ENCODE measurements around the gene RASGRF2.

RASGRF2 gene

GRCh38 chr5:81125959-81126358, 165.8 kb downstream of the RASGRF2 start:
- no peak overlapping the region for H3K4me2 ChIP-seq
- no peaks in the 10 kb centered on the region for H3K27me3 ChIP-seq
- no peaks in the 10 kb centered on the region for H4K20me1 ChIP-seq
- no peak overlapping the region for H3K4me3 ChIP-seq
- no peak overlapping the region for H3K9ac ChIP-seq
- H3K27ac ChIP-seq, result no peak overlapping the region
- H3K4me1 ChIP-seq, result no peaks in the 10 kb centered on the region
- no peaks in the 10 kb centered on the region for H3K9me3 ChIP-seq
- TF ChIP-seq Cebpa-rat (IDR thresholded peaks at IDR 0.05), result no peak
- H3K36me3 ChIP-seq, result no peaks in the 10 kb centered on the region

DNA sequence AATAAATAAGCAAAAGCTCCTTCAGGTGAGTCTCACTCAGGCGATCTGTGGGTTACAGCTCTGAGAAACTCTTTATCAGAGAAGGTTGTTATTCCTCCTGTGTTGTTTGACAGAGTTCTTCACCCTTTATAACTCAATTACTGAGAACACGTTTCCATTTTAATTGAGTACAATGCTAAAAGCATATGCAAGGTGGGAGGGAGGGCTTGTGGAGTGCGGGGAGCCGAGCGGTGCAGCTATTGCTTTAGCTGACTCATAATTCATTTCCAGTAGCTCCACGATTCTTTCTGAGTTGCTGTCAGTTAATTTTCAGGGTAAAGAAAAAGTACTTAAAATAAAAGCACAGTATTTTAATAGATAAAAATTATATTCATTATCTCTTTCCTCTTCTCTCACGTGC, 168.3 kb downstream of the RASGRF2 start:
- TF ChIP-seq Cebpa-rat (IDR thresholded peaks at IDR 0.05), result no peak
- Histone ChIP-seq H3K36me3 (no peaks in the 10 kb centered on the region), H3K9ac (no peak overlapping the region)

DNA sequence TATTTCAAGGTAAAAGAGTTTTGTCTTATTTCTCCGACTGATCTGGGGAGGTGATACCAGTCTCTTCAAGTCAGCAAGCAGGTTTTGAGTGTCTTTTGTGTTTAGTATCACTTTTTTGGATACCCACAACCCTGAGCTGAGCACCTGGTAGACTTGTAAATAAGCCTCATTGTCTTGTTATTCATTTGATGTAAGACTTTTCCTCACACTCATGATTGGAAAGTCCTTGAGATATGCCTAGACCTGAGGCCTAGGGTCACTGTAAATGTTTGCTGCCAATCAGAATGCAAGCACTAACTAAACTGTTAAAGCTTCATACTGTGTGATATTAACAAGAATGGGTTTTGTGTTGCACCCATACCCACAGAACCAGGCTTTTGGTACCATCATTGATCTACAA, 172.2 kb downstream of the RASGRF2 start:
- no peak for TF ChIP-seq Cebpa-rat (IDR thresholded peaks at IDR 0.05)
- no peaks in the 10 kb centered on the region for H3K9me3 ChIP-seq
- H4K20me1 ChIP-seq, result no peaks in the 10 kb centered on the region
- no peaks in the 10 kb centered on the region for H3K36me3 ChIP-seq
- no peak overlapping the region for H3K4me3 ChIP-seq
- H3K27me3 ChIP-seq, result no peaks in the 10 kb centered on the region
- H3K9ac ChIP-seq, result no peak overlapping the region
- H3K27ac ChIP-seq, result no peak overlapping the region
- no peaks in the 10 kb centered on the region for H3K4me1 ChIP-seq
- H3K4me2 ChIP-seq, result no peak overlapping the region

More for the DNA sequence above, 168.3 kb downstream of the RASGRF2 start:
- H3K27ac ChIP-seq, result no peak overlapping the region
- H3K4me1 ChIP-seq, result no peaks in the 10 kb centered on the region
- no peaks in the 10 kb centered on the region for H3K9me3 ChIP-seq
- no peaks in the 10 kb centered on the region for H4K20me1 ChIP-seq
- no peak overlapping the region for H3K4me2 ChIP-seq
- no peak overlapping the region for H3K4me3 ChIP-seq
- H3K27me3 ChIP-seq, result no peaks in the 10 kb centered on the region

GRCh38 chr5:81134066-81134465, 173.9 kb downstream of the RASGRF2 start:
- Histone ChIP-seq H3K4me3 (no peak overlapping the region), H3K36me3 (no peaks in the 10 kb centered on the region), H3K4me2 (no peak overlapping the region), H3K27ac (no peak overlapping the region), H3K9me3 (no peaks in the 10 kb centered on the region), H3K4me1 (no peaks in the 10 kb centered on the region), H3K27me3 (no peaks in the 10 kb centered on the region), H3K9ac (no peak overlapping the region), H4K20me1 (no peaks in the 10 kb centered on the region)
- TF ChIP-seq Cebpa-rat (IDR thresholded peaks at IDR 0.05), result no peak

DNA sequence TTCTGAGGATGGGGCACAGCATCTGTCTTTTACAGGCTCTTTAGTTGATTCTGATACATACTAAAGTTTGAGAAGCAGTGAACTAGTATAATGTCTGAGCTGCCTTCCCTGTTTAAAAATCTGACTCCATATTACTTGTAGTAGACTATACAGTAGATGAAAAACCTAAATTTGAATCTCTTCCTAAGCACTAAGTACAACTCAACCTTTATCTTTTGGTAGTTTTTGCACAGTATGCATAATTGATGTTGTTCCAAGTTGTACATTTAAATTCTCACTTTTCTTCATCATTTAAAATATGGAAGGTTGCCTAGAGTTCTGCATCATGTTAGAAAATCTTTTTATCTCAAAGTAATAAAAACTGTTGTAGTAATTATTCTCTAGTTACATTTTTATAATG, 174.4 kb downstream of the RASGRF2 start:
- TF ChIP-seq Cebpa-rat (IDR thresholded peaks at IDR 0.05), result no peak
- H3K4me1 ChIP-seq, result no peaks in the 10 kb centered on the region
- no peak overlapping the region for H3K4me2 ChIP-seq
- H3K27me3 ChIP-seq, result no peaks in the 10 kb centered on the region
- no peaks in the 10 kb centered on the region for H3K36me3 ChIP-seq
- no peak overlapping the region for H3K27ac ChIP-seq
- H4K20me1 ChIP-seq, result no peaks in the 10 kb centered on the region
- no peak overlapping the region for H3K4me3 ChIP-seq
- no peaks in the 10 kb centered on the region for H3K9me3 ChIP-seq
- H3K9ac ChIP-seq, result no peak overlapping the region

- Histone ChIP-seq H3K9me3 (no peaks in the 10 kb centered on the region), H4K20me1 (no peaks in the 10 kb centered on the region), H3K4me3 (no peak overlapping the region), H3K36me3 (no peaks in the 10 kb centered on the region), H3K4me2 (no peak overlapping the region), H3K27ac (no peak overlapping the region), H3K9ac (no peak overlapping the region), H3K27me3 (no peaks in the 10 kb centered on the region), H3K4me1 (no peaks in the 10 kb centered on the region)
- TF ChIP-seq Cebpa-rat (IDR thresholded peaks at IDR 0.05), result no peak
Measured at GRCh38 chr5:81136557-81136956, 176.4 kb downstream of the RASGRF2 start.

DNA sequence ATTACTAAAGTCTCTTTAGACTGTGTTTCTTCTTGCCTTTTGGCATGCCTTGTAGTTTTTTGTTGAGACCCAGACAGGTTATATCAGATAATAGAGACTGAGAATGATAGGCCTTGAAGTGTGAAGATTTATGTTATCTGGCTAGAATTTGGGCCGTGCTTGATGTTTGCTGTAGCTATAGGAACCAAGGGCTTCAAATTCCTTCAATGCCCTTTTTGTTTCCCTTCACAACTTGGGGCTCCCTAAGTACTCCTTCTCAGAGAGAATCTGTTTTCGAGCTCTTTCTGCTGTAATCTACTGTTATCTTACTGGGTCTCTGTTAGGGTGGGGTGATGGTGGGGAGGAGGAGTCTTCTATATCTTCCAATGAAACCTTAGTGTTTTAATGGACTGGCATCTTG, 177.7 kb downstream of the RASGRF2 start:
- Histone ChIP-seq H4K20me1 (no peaks in the 10 kb centered on the region), H3K27ac (no peak overlapping the region), H3K27me3 (no peaks in the 10 kb centered on the region), H3K4me2 (no peak overlapping the region), H3K36me3 (no peaks in the 10 kb centered on the region), H3K4me1 (no peaks in the 10 kb centered on the region), H3K9me3 (no peaks in the 10 kb centered on the region), H3K9ac (no peak overlapping the region), H3K4me3 (no peak overlapping the region)
- TF ChIP-seq Cebpa-rat (IDR thresholded peaks at IDR 0.05), result no peak

- Histone ChIP-seq H3K9me3 (no peaks in the 10 kb centered on the region), H3K4me3 (no peak overlapping the region), H4K20me1 (no peaks in the 10 kb centered on the region), H3K36me3 (no peaks in the 10 kb centered on the region), H3K9ac (no peak overlapping the region), H3K4me2 (no peak overlapping the region), H3K4me1 (no peaks in the 10 kb centered on the region), H3K27ac (no peak overlapping the region), H3K27me3 (no peaks in the 10 kb centered on the region)
- no peak for TF ChIP-seq Cebpa-rat (IDR thresholded peaks at IDR 0.05)
Measured at GRCh38 chr5:81140441-81140840, 180.3 kb downstream of the RASGRF2 start.

DNA sequence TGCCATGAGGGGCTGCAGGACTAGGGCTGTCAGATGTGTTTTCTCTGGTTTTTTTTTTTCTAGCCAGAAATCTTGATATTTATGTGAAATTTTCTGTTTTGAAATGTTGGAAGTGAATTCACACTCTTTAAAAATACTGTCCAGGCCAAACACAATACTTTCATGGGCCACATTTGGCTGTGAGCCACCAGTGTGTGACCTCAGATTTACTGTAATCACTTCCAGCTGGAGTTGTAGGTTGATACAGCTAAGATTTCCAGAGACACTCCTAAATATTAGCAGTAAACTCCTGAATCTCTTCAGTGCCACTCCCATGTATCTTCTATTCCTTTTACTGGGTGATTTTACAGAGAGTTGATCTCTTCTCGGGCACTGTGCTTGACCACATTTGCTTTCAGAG, 180.8 kb downstream of the RASGRF2 start:
- H3K4me3 ChIP-seq, result no peak overlapping the region
- H3K27ac ChIP-seq, result no peak overlapping the region
- H3K27me3 ChIP-seq, result no peaks in the 10 kb centered on the region

DNA sequence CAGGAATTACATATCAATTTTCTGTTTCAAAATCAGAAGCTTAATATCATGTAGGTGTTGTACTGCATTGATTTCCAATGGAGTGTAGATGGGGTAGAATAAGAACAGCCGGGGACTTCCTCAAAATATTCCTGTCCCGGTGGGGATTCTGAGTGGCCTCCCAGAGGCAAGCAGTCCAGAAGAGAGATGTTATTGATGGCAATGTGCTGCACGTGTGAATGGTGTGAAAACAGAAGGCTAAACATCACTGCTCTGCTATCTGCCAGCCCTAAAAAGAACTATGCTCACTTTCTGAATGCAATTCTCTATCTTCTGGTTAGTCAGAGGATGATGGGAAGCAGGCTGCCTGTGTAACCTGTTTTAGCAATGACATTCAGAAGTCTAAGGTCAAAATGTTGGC, 181.9 kb downstream of the RASGRF2 start:
- no peak overlapping the region for H3K9ac ChIP-seq
- H3K36me3 ChIP-seq, result no peaks in the 10 kb centered on the region
- no peaks in the 10 kb centered on the region for H3K9me3 ChIP-seq
- no peaks in the 10 kb centered on the region for H3K4me1 ChIP-seq
- H3K4me2 ChIP-seq, result no peak overlapping the region
- no peak for TF ChIP-seq Cebpa-rat (IDR thresholded peaks at IDR 0.05)
- H3K27me3 ChIP-seq, result no peaks in the 10 kb centered on the region
- no peaks in the 10 kb centered on the region for H4K20me1 ChIP-seq
- H3K27ac ChIP-seq, result no peak overlapping the region
- no peak overlapping the region for H3K4me3 ChIP-seq

More for the DNA sequence above, 180.8 kb downstream of the RASGRF2 start:
- no peaks in the 10 kb centered on the region for H4K20me1 ChIP-seq
- H3K9ac ChIP-seq, result no peak overlapping the region
- no peak for TF ChIP-seq Cebpa-rat (IDR thresholded peaks at IDR 0.05)
- H3K36me3 ChIP-seq, result no peaks in the 10 kb centered on the region
- no peaks in the 10 kb centered on the region for H3K4me1 ChIP-seq
- no peaks in the 10 kb centered on the region for H3K9me3 ChIP-seq
- H3K4me2 ChIP-seq, result no peak overlapping the region

DNA sequence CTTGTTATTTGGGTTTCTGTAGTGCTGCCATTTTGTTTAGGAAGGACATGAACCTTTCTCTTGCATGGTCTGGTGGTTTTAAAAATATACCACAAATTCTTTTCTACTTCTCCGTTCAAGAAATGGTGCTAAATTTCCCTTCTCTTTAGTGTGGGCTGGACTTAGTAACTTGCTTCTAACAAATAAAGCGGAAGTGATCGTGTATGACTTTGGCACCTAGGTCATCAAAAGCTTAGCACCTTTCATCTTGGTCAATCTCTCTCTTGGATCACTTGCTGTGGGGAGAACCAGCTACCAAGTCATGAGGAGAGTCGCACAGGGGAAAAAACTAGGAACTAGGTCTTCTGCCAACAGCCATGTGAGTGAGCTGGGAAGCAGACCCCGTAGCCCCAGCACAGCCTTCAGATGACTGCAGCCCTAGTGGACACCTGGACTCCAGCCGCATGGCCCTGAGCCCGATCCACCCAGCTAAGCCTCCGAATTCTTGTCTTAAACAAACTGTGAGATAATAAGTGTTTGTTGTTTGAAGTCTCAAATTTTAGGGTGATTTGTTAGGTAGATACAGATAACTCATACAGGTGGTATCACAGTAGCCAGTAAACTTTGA, 185.3 kb downstream of the RASGRF2 start:
- H3K4me1 ChIP-seq, result no peaks in the 10 kb centered on the region
- no peaks in the 10 kb centered on the region for H3K27me3 ChIP-seq
- H3K36me3 ChIP-seq, result no peaks in the 10 kb centered on the region
- no peak for TF ChIP-seq Cebpa-rat (IDR thresholded peaks at IDR 0.05)
- no peak overlapping the region for H3K4me2 ChIP-seq
- no peaks in the 10 kb centered on the region for H4K20me1 ChIP-seq
- no peaks in the 10 kb centered on the region for H3K9me3 ChIP-seq
- no peak overlapping the region for H3K27ac ChIP-seq
- no peak overlapping the region for H3K4me3 ChIP-seq
- no peak overlapping the region for H3K9ac ChIP-seq
